GM15510 (cell line): ENCODE measurements around the gene KAT2B.

ENCODE experiments used
- POLR2A ChIP-seq: IDR thresholded peaks from 3 replicates; pipeline ENCODE4 v1.6.1; 2011; ENCODE audit warnings: borderline replicate concordance; ENCODE audit not compliant: insufficient read length; ENCODE audit errors: extremely low read depth

The KAT2B gene

DNA sequence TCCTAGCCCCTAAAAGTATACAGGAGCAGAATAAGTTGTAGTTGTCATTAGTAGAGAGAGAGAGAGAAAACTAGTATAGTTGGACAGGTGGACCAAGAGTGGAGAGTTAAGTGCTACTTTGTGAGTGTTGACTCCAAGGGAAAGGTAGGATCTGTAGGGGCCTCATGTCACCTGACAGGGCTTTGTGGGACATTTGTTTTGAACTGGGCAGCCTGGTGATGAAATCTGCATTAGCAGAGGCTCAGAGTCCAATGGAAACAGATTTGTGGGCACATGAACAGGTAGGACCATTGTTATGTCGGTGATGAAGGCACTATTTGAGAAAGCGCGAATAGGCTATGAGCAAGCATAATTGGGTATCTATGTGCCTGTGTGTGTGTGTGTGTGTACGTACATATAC is 102.3 kb downstream of the KAT2B start:
- TF ChIP-seq POLR2A: no peak

DNA sequence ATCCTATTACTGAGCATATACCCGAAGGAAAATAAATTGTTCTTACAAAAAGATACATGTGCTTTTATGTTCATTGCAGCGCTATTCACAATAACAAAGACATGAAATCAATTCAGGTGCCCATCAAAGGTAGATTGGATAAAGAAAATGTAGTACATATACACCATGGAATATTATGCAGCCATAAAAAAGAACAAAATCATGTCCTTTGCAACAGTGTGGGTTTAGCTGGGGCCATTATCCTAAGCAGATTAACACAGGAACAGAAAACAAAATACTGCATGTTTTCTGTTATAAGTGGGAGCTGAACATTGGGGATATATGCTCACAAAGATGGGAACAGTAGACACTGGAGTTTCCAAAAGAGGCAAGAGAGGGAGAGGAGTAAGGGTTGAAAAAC is 103.3 kb downstream of the KAT2B start:
- TF ChIP-seq POLR2A: no peak

DNA sequence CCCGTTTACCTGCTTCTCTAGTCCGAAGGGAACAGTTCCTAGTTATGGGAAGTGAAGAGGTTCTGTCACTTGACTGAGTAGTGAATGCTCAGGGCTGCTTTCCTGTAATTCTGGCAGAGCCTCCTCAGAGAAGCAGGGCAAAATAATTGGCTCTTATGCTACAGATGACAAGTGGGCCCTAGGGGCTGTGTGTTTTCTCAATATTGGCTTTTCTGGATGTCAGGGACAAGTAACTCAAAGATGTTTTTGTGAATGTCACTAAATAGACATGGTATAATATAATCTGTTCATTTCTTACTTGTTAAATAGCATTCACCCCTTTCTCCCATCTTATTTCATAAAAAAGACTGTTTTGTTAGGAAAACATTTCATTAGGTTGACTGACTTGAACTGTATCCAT is 105.6 kb downstream of the KAT2B start:
- TF ChIP-seq POLR2A: no peak

- TF ChIP-seq POLR2A: no peak
Observed at GRCh38 chr3:20146301-20146700, 106.1 kb downstream of the KAT2B start.

- no peak for TF ChIP-seq POLR2A
Observed at GRCh38 chr3:20147361-20147760, 107.1 kb downstream of the KAT2B start.

DNA sequence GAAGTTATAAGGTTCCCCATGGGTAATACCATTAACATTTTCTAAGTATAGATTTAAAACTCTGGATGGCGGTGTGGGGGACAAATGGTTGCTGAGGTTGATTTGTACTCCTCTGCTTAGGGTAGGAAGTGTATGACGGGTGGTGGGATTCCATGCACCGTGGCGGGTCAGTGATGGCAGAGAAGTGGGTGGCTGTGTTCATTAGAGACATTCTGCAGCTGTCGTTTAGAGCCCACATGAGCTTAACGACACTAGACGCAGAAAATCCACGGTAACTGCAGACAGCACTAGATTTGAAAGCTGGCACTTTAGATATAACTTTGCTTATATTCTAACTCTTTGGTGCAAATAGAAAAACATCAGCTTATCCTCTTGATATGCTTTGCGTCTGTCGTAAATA is 108.2 kb downstream of the KAT2B start:
- no peak for TF ChIP-seq POLR2A

GRCh38 chr3:20154078-20154477 is 113.8 kb downstream of the KAT2B start:
- TF ChIP-seq POLR2A: no peak

GRCh38 chr3:20154928-20155327 is 114.7 kb downstream of the KAT2B start:
- TF ChIP-seq POLR2A: no peak

DNA sequence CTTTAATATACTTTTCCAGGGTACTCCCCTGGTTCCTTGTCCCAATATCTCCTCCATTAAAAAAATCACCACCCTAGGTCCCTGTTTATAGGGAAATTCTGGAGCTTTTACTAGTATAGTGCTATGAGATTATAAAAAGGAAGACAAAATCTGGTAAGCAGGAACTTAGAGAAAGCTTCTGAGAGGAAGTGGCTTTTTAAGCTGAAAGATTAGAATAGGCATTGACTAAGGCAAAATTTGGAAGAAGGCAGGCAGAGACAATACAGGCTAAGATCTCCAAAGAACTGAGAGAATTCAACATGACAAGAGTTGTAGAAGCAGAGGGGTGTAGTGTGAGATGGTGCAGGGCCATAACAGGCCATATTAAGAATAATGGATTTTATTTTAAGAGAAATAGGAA is 120.0 kb downstream of the KAT2B start:
- TF ChIP-seq POLR2A: no peak

DNA sequence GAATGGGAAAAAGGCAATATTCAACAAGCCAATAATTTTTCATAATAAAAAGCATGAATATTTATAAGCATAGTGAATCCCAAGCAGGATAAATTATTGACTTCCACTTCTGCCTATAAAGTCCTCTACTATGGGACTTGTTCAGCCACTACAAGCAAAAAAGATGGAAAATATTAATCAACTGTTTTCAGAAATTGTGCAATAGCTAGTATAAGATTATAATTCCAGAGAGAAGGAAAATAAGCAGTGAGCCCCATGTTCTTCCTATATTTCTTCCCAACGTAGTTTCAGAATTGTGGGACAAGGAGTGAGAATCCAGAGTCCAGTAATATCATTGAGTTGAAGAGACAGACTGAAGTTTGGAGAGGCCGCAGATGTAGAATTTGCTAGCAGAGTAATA is 121.5 kb downstream of the KAT2B start:
- TF ChIP-seq POLR2A: no peak

DNA sequence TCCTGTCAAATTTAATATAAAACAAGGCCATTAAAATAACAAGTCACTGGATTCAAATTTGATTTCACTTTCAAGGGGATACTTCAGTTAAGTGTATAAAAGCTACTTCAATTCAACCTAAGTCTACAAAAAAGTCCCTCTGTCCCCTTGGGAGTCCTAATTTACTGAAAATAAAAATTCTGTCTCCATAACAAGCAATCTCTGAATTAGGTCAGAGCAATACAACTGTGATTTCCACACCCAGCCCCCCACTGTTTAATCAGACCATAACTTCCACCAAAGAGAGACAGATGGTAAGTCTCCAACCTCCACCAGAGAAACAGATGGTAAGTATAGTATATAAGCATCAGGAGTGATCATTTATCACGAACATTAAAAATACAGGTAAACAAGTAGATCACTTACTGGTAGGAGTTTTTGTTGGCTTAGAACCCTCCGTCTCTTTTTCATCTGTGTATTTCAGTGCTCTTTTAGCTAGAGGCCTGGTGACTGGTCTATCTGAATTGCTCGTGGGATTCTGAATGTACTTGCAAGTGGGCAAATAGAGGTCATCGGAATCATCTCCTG is 133.7 kb downstream of the KAT2B start:
- TF ChIP-seq POLR2A: no peak

DNA sequence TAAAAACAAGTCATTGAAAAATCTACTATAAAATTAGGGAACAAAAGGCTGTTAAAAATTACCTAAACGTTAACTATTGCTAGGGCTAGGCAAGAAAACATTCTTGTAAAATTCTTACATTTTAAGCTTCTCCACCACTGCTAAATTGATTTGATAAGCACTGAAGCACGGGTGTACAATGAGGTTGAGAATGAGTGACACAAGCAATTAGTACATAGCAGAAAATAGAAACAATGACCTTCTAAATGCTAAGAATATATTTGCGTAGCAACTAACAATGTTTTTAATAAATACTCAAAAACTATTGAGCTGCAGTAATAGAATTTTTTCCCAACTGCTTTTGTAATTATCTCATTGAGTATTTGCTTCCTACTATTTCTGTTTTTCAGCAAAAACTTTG is 141.0 kb downstream of the KAT2B start:
- no peak for TF ChIP-seq POLR2A

GRCh38 chr3:20182206-20182605 is 142.0 kb downstream of the KAT2B start:
- TF ChIP-seq POLR2A: no peak

- no peak for TF ChIP-seq POLR2A
Observed at GRCh38 chr3:20185331-20185678, 145.1 kb downstream of the KAT2B start.

DNA sequence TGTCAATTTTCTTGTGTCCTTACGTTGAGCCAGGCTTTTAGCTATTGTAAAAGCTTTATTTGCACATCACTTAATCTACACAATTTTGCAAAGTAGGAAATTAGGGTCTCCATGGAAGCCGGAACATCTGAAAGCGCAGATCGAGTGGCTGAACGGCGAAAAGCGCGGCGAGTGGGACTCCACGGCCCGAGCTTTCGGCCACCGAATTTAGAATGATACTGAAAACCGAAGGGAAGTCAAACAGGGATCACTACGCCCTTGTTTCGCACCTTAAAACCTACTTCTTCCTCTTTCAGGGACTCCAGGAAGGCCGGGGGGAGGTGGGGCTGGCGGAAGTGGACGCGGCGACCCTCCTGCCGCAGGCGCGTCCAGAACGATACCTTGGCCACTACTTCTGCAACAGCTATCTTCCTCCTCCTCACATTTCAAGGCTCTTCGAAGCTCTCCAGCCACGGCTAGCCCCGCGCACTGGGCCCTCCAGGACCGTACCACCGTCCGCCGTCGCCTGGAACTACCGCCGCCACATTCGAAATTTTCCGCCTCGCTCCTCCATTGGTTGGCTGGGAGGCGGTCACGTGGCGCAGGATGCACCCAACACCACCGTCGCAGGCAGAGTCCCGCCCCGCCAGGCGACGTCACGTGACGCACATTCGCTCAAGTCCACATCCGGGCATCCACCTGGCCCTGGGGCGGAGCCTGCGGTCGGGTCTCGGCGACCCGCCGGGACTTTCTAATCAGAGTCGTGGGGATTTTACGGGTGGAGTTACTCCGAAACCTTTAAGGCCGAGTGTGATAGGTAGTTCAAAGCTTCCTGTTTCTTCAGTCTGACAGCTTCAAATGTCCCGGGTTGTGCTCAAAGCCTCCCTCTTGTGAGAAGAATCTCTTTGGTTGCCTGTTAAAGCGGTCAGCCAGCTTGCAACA is 145.7 kb downstream of the KAT2B start, which contains the start of gene SGO1:
Gene SGO1 (minus strand): TSS at position 528 of the 921 bp plus-strand sequence. CDS start 2,179 bp downstream, outside the sequence.
- peak; percentile 83 for TF ChIP-seq POLR2A

- TF ChIP-seq POLR2A: no peak
Observed at GRCh38 chr3:20186600-20187004, 146.4 kb downstream of the KAT2B start.
